IPS-15b (cell line): ENCODE results near the gene MXD1.
"Not testable (repeated sequence)": the region's sequence is repeated elsewhere in the genome, so short reads cannot be mapped to it uniquely, and the experiment has no call there.

Experiments
- H3K27me3 ChIP-seq: one replicate; pipeline ENCODE4 v1.6.1; 2013; ENCODE audit warnings: low read length; ENCODE audit not compliant: control insufficient read depth, insufficient read depth
- H3K36me3 ChIP-seq: one replicate; pipeline ENCODE4 v1.6.1; 2013; ENCODE audit warnings: low read length; ENCODE audit not compliant: control insufficient read depth, insufficient read depth
- H3K4me1 ChIP-seq: one replicate; pipeline ENCODE4 v1.6.1; 2013; ENCODE audit warnings: mild to moderate bottlenecking, low read length; ENCODE audit not compliant: control insufficient read depth, insufficient read depth
- H3K4me3 ChIP-seq: one replicate; pipeline ENCODE4 v1.5.1; 2013; ENCODE audit warnings: low read depth, low read length
- H3K9ac ChIP-seq: one replicate; pipeline ENCODE4 v1.6.1; 2013; ENCODE audit warnings: low read depth, mild to moderate bottlenecking, low read length
- H3K9me3 ChIP-seq: one replicate; pipeline ENCODE4 v1.6.1; 2013; ENCODE audit warnings: mild to moderate bottlenecking, low read length; ENCODE audit not compliant: control insufficient read depth, insufficient read depth

MXD1 gene

DNA sequence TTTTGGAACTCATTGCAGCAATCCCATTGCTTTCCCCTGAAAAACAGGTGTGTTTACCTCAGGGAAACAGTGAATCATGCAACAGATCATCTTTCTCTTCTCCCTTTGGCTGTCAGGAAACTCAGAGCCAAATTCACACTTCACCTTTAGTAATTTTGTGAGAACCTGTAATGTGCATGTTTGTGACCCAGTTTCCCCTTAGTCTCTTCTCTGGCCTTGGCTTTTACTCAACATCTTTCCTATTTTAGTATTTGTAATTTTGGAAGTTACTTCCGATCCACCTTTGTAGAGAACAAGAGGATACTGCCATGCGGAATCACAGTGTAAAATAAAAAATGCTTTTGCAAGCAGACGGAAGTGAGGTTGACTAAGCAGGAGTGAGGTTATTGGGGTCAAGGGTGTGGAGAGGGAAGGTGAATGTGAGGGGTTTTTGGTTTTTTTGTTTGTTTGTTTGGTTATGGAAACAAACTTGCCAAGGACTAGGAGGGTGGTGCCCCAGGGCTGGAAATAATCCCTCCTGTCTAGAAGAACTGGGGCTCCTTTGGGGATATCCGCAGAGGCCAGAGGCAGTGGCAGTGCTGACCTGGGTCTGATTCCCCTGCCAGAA, 32.5 kb downstream of the MXD1 start:
- no peaks in the 10 kb centered on the region for H3K4me1 ChIP-seq
- peak overlapping the region; percentile 29 for H3K9ac ChIP-seq
- no peaks in the 10 kb centered on the region for H3K27me3 ChIP-seq

DNA sequence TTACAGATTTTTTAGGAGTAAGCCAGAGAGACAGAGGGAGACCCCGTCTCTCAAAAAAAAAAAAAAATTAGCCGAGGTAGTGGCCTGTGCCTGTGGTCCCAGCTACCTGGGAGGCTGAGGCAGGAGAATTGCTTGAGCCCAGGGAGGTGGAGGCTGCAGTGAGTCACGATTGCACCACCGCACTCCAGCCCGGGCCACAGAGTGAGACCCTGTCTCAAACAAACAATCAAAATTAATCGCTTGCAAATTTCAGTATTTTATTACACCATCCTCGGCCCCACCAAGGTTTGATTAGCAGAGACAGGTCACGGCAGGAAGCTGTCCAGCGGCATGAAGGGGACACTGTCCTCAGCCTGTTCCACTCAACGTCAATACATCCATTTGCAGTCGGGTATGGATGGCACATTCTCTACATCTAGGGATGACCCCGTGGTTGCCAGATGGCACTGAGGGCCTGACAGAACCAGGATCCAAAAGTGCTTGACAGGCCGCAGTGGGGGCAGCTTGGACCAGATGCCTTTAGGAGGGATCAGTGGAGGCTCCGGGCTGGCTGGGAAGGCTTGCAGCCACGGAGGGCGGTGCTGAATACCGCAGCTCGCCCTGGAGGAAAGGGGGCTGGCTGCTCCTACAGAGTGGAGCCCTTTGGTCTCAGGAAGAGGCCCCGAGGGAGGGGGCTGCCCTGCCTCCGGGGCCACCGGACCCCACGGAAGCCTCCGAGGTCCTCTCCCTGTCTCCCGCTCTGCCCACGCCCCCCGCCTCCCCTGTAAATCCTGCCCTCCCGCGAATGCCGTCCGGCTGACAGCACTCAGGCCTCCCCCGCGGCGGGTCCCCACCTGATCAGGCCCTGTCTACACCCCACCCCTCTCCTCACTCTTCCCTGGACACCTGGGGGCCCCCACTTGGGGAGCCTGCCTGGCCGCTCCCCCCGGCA, 33.4 kb downstream of the MXD1 start:
- H3K36me3 ChIP-seq: no peaks in the 10 kb centered on the region
- H3K4me1 ChIP-seq: no peaks in the 10 kb centered on the region
- H3K9me3 ChIP-seq: no peaks in the 10 kb centered on the region
- H3K4me3 ChIP-seq: no peak overlapping the region
- H3K9ac ChIP-seq: no peak overlapping the region
- no peaks in the 10 kb centered on the region for H3K27me3 ChIP-seq

More for the DNA sequence above, 32.5 kb downstream of the MXD1 start:
- Histone ChIP-seq H3K36me3 (no peaks in the 10 kb centered on the region), H3K4me3 (no peak overlapping the region), H3K9me3 (no peaks in the 10 kb centered on the region)

DNA sequence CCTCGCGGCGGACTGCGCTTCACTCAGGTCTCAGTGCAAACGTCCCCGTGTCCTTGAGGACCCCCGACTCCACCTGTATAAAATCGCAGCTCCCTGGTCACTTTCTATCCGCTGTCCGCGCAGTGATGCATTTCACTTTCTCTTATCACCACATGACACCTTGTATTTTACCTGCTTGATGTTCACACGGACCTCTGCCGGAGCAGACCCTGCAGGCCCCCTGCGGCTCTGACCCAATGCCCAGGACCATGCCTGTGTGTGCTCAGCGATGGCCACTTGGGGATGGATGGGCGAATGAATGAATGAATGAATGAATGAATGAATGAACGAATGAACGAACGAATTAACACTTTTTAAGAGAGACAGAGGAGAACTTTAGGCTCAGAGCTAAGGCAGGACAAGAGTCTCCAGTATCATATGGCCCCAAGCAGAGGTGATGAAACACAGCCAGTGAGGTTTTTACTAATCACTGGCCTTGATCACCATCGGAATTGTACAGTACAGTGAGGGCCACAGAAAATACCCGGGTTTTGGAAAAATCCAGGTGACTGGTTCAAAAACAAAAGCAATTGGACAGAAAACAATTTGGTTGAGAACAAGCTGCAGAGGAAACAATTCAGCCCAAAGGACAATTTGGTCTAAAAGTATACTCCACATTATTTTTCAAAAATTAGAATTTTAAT, 34.2 kb downstream of the MXD1 start:
- Histone ChIP-seq H3K4me1 (no peaks in the 10 kb centered on the region), H3K4me3 (no peak overlapping the region), H3K36me3 (no peaks in the 10 kb centered on the region), H3K9ac (no peak overlapping the region), H3K9me3 (no peaks in the 10 kb centered on the region), H3K27me3 (no peaks in the 10 kb centered on the region)

DNA sequence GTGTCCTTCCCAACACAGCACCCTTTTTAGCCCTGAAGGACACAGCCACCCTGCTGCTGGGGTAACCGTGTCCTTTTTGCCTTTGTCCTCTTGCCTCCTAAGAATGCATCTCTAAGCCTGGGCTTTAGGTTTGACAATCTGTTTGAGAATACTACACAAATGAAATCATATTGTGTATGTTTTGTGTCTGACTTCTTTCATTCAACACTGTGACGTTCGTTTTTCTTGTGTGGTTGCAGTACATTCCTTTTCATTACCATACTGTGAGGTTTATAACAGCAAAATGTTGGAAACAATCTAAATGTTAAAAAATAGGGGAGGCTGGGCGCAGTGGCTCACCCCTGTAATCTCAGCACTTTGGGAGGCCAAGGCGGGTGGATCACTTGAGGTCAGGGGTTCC, 35.3 kb downstream of the MXD1 start:
- Histone ChIP-seq H3K9ac (no peak overlapping the region), H3K4me3 (no peak overlapping the region), H3K9me3 (no peaks in the 10 kb centered on the region), H3K36me3 (no peaks in the 10 kb centered on the region), H3K27me3 (no peaks in the 10 kb centered on the region), H3K4me1 (no peaks in the 10 kb centered on the region)

DNA sequence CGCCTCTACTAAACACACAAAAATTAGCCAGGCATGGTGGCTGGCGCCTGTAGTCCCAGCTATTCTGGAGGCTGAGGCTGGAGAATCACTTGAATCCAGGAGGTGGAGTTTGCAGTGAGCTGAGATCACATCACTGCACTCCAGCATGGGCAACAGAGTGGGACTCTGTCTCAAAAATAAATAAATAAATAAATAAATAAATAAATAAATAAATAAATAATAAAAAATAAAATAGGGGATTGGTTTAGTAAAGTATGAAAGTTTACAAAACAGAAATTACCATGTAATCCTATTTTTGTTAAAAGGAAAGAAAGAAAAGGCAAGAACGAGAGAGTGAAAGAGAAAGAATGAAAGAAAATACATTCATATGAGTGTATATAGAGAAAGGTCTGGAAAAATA, 35.8 kb downstream of the MXD1 start:
- not testable (repeated sequence) for H3K9me3 ChIP-seq, H3K27me3 ChIP-seq, H3K4me1 ChIP-seq, H3K36me3 ChIP-seq, H3K4me3 ChIP-seq, H3K9ac ChIP-seq

DNA sequence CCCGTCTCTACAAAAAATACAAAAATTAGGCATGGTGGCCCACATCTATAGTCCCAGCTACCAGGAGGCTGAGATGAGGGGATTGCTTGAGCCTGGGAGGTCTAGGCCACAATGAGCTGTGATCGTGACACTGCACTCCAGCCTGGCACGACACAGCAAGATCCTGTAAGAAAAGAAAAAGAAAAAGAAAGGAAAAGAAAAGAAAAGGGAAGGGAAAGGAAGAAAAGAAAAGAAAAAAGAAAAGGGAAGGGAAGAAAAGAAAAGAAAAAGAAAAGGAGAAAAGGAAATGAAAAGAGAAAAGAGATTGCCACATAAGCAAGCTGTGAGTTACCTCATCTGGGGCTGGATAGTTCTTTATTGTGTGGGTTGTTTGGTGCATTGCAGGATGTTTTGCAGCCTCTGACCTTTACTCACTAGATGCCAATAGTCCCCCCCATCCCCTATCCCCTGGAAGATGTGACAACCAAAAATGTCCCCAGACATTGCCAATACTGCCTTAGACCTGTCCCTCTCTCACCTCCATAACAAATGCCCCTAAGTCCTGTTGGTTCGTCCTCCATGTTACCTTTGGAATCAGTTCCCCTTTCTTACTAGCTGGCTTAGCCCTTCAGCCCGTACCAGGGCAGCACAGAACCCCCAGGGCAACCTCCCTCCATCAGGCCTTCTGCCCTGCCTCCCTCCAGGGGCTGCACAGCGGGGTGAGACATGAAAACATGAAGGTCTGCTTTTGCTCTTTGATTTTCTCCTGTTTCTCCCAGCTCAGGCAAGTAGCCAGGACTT, 37.6 kb downstream of the MXD1 start:
- Histone ChIP-seq H3K4me1 (no peaks in the 10 kb centered on the region), H3K4me3 (no peak overlapping the region), H3K36me3 (no peaks in the 10 kb centered on the region), H3K27me3 (no peaks in the 10 kb centered on the region), H3K9me3 (no peaks in the 10 kb centered on the region), H3K9ac (no peak overlapping the region)

DNA sequence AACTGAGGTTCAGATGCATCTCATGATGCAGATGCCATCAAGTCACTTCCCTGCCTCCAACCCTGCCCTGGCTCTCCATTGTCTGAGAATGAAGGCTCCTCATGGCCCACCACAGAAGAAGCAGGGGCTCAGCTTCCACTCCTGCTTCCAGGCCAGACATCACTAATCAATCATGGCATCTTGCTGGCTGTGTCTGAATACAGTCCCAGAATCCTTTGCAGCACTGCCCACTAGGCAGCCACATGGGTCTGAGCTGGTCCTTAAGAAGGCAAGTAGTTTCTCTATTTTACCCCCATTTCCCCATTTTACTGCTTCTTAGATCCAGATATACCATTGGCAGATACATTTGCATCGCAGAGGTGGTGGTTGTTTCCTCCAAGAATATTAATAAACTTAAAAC, 39.2 kb downstream of the MXD1 start:
- Histone ChIP-seq H3K4me1 (no peaks in the 10 kb centered on the region), H3K36me3 (no peaks in the 10 kb centered on the region), H3K27me3 (no peaks in the 10 kb centered on the region), H3K9ac (no peak overlapping the region), H3K4me3 (no peak overlapping the region), H3K9me3 (no peaks in the 10 kb centered on the region)

DNA sequence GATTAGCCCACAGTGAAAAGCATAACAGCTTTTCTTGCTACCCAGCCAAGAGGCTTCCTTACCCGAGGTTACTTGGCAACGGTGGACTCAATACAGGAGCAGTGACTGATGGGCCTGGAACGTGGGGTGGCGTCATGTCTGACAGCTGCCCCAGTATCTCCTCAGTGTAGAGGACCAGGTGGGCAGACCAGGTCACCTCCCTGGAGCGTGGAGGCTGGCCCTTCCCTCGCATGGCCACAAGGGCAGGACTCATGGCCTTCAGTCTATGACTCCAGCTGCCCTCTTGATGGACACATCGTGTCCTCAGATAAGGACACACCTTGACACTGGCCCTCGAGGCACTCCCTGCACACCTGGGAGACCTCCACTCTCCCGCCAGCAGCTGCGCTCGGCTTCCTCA, 40.1 kb downstream of the MXD1 start:
- Histone ChIP-seq H3K9ac (no peak overlapping the region), H3K4me3 (no peak overlapping the region), H3K4me1 (no peaks in the 10 kb centered on the region), H3K27me3 (no peaks in the 10 kb centered on the region), H3K36me3 (no peaks in the 10 kb centered on the region), H3K9me3 (no peaks in the 10 kb centered on the region)

DNA sequence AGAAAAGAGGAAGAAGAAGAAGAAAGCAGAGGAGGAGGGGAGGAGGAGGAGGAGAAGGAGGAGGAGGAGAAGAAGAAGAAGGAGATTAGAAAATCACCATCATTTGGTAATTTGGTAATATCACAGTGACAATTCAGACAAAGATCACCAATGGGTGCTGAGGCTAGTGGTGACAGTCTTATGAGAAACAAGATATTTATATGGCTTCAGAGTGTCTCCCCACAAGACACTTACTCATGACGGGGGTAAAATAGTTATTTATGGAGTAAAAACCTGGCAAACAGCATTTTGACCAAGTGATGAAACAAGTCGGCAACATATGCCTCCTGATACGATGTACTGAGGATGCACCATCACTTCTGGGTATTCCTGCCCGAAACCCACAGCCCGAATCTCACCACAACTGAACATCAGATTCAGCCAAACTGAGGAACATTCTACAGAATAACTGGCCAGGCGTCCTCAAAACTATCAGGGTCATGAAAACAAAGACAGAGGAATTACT, 41.6 kb downstream of the MXD1 start:
- Histone ChIP-seq H3K36me3 (no peaks in the 10 kb centered on the region), H3K9ac (no peak overlapping the region), H3K27me3 (no peaks in the 10 kb centered on the region), H3K9me3 (no peaks in the 10 kb centered on the region), H3K4me3 (no peak overlapping the region), H3K4me1 (no peaks in the 10 kb centered on the region)

DNA sequence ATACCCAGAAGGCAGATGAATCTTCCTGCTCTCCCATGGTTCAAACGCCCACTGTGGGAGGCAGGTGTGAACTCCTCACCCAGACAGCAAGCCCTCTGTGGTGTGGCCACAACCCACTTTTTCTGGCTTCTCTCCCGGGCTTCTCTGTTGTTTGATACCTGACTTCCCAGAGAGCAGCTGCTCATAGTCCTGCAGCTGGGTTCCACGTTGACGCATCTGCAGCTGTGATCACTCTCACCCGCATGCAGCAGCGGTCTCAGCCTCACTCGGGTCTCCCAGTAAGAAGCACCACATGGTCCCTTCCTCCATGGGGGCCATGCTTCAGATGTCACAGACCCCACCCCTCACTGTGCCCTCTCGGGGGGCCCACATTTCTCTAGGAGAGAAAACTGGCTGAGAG, 43.1 kb downstream of the MXD1 start:
- Histone ChIP-seq H3K4me1 (no peaks in the 10 kb centered on the region), H3K9ac (no peak overlapping the region), H3K4me3 (no peak overlapping the region), H3K27me3 (no peaks in the 10 kb centered on the region), H3K9me3 (no peaks in the 10 kb centered on the region), H3K36me3 (no peaks in the 10 kb centered on the region)

DNA sequence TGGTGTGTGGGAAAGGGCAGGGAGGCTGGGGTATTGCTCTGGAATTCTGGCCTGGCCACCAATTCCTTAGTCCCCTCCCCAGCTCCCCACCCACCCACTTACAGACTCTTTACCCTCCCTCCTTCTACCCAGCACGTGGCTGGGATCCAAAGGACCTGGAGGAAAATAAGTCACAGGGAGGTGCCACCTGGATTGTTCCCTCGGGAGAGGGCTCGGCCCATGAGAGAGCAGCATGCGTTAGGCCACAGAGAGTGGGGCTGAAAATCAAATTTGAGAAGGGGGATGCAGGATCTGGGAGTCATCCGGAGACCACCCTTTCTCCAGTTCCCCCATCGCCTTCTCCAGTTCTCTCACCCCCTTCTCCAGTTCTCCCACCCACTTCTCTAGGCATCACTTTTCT, 43.6 kb downstream of the MXD1 start:
- Histone ChIP-seq H3K4me3 (no peak overlapping the region), H3K4me1 (peaks cover 2% of the 10 kb centered on the region), H3K9me3 (no peaks in the 10 kb centered on the region), H3K36me3 (no peaks in the 10 kb centered on the region), H3K27me3 (no peaks in the 10 kb centered on the region), H3K9ac (no peak overlapping the region)
